SHP77 treated with DMSO at 0.1 percent for 48 hours (cell line): ENCODE results near the gene CREM.
A peak's percentile ranks its signal among the peaks of the same experiment; 100 is the strongest.
"Not testable (repeated sequence)": the region's sequence is repeated elsewhere in the genome, so short reads cannot be mapped to it uniquely, and the experiment has no call there.

Source experiments
- DNase-seq: peaks from one replicate; lab custom pipeline; 2025; lab: John Stamatoyannopoulos, UW

CREM gene

GRCh38 chr10:35126530-35127288, at the start of gene CREM:
Gene CREM (plus strand): TSS chr10:35126846. CDS start chr10:35137836, 10,990 bp downstream.
- DNase-seq: peak; percentile 85

- DNase-seq: no peak
Measured at GRCh38 chr10:35079265-35079664, 47.4 kb upstream of the CREM start.

GRCh38 chr10:35079763-35080162, 46.9 kb upstream of the CREM start:
- DNase-seq: no peak

- not testable (repeated sequence) for DNase-seq
Measured at GRCh38 chr10:35080261-35080660, 46.4 kb upstream of the CREM start.

GRCh38 chr10:35083242-35083641, 43.4 kb upstream of the CREM start:
- DNase-seq: no peak

- DNase-seq: no peak
Measured at GRCh38 chr10:35089611-35090161, 37.0 kb upstream of the CREM start.

GRCh38 chr10:35090162-35090954, 36.3 kb upstream of the CREM start, which contains the start of gene CUL2:
Gene CUL2 (minus strand): TSS chr10:35090341. CDS start chr10:35071317, 19,024 bp downstream.
- peak; percentile 83 for DNase-seq

GRCh38 chr10:35091994-35092790, 34.5 kb upstream of the CREM start:
- no peak for DNase-seq

GRCh38 chr10:35092851-35093250, 33.8 kb upstream of the CREM start:
- no peak for DNase-seq

- DNase-seq: no peak
Measured at GRCh38 chr10:35096312-35096711, 30.3 kb upstream of the CREM start.

GRCh38 chr10:35097510-35097909, 29.1 kb upstream of the CREM start:
- DNase-seq: no peak

GRCh38 chr10:35103882-35104281, 22.8 kb upstream of the CREM start:
- DNase-seq: no peak

- DNase-seq: no peak
Measured at GRCh38 chr10:35112571-35112970, 14.1 kb upstream of the CREM start.

- no peak for DNase-seq
Measured at GRCh38 chr10:35119378-35119777, 7.3 kb upstream of the CREM start.

- no peak for DNase-seq
Measured at GRCh38 chr10:35124540-35124939, 2.1 kb upstream of the CREM start.

- DNase-seq: no peak
Measured at GRCh38 chr10:35126062-35126529, 550 bp upstream of the CREM start.

- DNase-seq: no peak
Measured at GRCh38 chr10:35127289-35127891, 744 bp downstream of the CREM start.

- no peak for DNase-seq
Measured at GRCh38 chr10:35129185-35129674, 2.6 kb downstream of the CREM start.

GRCh38 chr10:35130663-35131062, 4.0 kb downstream of the CREM start:
- DNase-seq: no peak

- DNase-seq: no peak
Measured at GRCh38 chr10:35132727-35133126, 6.1 kb downstream of the CREM start.

- DNase-seq: no peak
Measured at GRCh38 chr10:35133586-35133985, 6.9 kb downstream of the CREM start.
